ENCODE data around the gene ZDHHC8.

ZDHHC8 gene

DNA sequence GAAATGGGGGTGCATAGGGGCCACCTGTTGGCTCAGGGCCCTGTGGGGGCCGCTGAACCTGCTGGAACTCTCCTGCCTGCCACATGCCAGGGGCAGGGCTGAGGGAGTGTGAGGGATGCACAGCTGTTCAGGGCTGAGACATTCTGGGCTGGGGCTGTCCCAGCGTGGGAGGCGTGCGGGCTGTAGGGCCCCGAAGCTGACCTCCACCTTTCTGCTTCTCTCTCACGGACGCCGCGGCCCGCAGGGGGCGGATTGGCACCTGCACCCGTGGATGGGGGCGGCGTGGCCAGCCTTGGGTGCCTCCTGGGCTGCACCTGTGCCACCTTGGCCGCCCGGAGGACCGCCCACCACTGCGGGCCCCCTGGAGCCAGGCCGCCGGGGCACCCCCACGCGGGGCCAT, 15.2 kb downstream of the ZDHHC8 start:
- H3K27ac Mint-ChIP-seq, result peak overlapping the region in 1 of 3 experiments; percentile 56
- H3K36me3 Mint-ChIP-seq (ENCODE audit: low read depth), result no peaks in the 10 kb centered on the region
- H3K4me1 Mint-ChIP-seq, result peaks cover 5% of the 10 kb centered on the region
- TF ChIP-seq, protein P1, sequence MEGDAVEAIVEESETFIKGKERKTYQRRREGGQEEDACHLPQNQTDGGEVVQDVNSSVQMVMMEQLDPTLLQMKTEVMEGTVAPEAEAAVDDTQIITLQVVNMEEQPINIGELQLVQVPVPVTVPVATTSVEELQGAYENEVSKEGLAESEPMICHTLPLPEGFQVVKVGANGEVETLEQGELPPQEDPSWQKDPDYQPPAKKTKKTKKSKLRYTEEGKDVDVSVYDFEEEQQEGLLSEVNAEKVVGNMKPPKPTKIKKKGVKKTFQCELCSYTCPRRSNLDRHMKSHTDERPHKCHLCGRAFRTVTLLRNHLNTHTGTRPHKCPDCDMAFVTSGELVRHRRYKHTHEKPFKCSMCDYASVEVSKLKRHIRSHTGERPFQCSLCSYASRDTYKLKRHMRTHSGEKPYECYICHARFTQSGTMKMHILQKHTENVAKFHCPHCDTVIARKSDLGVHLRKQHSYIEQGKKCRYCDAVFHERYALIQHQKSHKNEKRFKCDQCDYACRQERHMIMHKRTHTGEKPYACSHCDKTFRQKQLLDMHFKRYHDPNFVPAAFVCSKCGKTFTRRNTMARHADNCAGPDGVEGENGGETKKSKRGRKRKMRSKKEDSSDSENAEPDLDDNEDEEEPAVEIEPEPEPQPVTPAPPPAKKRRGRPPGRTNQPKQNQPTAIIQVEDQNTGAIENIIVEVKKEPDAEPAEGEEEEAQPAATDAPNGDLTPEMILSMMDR (IDR thresholded peaks at IDR 0.05; ENCODE audit: unreplicated experiment in 3 of 3), result no peak
- no peaks in the 10 kb centered on the region for H3K9me3 Mint-ChIP-seq
- H3K27me3 Mint-ChIP-seq (ENCODE audit: low read depth), result no peaks in the 10 kb centered on the region
- H3K4me3 Mint-ChIP-seq, result no peak overlapping the region

DNA sequence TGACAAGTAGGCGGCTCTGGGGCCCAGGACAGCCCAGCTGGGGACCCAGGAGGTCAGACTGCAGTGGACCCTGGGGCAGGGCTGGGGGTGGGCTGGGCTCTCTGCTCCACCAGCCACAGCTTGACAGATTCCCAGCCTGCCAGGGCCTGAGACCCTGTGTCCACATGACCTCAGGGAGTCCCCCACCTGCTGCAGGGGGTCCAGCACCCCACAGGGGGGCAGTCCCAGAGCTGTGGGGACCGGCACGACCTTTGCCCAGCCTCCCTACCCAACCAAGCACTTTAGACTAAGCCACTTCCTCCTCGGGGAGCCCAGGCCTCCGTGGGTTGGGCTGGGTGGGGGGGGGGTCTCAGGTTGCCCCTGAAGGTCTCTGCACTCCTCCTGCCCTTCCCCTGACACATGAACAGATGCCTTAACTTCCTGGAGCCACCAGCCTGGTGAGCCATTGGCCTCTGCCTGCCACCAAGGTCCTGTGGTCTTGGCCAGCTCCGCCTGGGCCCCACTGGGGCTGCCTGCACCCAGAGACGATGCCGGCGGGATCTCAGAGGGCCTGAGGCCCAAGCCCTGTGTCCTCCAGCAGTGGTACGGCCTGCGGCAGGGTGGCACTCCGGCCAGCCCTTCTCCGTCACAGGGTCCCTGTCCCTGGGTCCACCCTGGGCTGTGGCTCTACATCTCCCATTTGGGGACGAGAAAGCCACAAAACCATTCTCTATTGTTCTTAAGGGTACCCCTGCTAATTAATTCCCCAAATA, 15.8 kb downstream of the ZDHHC8 start:
- Mint-ChIP-seq H3K4me1 (peaks cover 5% of the 10 kb centered on the region), H3K36me3 (ENCODE audit: low read depth) (no peaks in the 10 kb centered on the region), H3K9me3 (no peaks in the 10 kb centered on the region), H3K27me3 (ENCODE audit: low read depth) (no peaks in the 10 kb centered on the region), H3K4me3 (no peak overlapping the region), H3K27ac (no peak overlapping the region)
- TF ChIP-seq, protein P1 (IDR thresholded peaks at IDR 0.05; ENCODE audit: unreplicated experiment in 3 of 3), result no peak

DNA sequence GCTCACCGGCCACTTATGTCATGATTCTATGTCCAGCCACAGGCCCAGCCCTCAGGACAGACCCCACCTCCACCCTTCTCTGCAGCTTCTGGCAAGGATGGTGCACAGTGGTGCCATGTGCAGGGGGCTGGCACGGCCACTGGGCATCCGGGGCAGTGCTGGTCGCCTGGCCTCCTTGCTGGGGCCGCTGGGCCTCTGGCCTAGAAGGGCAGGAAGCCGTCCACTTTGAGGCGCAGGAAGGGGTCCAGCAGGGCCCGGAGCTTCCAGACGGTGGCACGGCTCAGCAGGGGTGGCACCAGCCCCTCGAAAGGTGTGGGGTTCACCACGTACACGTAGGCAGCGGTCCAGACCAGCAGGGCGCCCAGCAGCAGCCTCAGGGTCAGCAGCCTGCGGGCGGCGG, 16.8 kb downstream of the ZDHHC8 start:
- TF ChIP-seq, protein P1 (IDR thresholded peaks at IDR 0.05; ENCODE audit: unreplicated experiment in 3 of 3), result no peak
- H3K9me3 Mint-ChIP-seq, result no peaks in the 10 kb centered on the region
- H3K36me3 Mint-ChIP-seq (ENCODE audit: low read depth), result no peaks in the 10 kb centered on the region
- H3K27me3 Mint-ChIP-seq (ENCODE audit: low read depth), result no peaks in the 10 kb centered on the region
- H3K4me3 Mint-ChIP-seq, result no peak overlapping the region
- no peak overlapping the region for H3K27ac Mint-ChIP-seq
- H3K4me1 Mint-ChIP-seq, result peaks cover 5% of the 10 kb centered on the region

DNA sequence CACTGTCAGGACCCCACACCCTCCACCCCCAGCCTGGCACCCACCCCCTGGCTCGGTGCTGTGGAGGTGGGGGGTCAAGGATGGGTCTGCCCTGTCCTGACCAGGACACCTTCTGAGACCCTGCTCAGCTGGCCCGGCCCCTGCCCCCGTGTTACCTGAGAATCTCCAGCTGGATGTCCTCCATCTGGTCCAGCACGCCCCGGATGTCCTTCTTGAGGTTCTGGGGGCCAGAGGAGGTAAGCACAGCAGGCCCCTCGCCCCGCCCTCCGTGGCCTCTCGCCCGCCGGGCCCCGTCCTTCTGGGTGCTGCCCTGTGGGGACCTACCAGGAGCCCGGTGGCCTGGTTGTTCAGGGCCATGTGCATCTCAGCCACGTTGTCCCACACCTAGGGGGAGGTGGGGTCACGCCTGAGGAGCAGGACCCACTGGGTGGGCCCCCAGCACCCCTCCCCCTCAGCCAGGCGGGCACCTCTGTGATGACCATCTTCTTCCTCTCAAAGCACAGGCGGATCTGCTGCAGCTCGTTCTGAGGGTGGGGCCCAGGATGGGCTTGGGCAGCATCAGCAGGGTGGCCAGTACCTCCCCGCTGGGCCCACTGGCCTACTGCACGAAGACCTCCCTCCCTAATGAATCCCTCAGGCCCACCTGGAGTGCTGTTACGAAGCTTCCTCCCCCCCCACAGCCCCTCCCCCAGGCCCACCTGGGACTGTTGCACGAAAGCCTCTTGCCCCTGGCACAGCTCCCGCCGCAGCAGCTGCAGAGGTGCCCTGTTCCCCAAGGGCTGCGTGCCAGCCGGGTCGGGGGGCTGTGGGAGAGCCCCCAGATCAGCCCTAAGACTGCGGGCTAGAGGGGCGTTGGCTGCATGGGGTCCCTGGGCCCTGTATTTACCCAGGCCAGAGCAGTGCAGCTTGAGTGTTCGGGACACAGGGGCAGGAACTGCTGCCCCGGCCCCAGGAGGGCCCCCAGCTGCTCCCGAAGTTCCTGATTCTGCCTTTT, 17.9 kb downstream of the ZDHHC8 start:
- Mint-ChIP-seq H3K4me1 (peaks cover 5% of the 10 kb centered on the region), H3K9me3 (no peaks in the 10 kb centered on the region), H3K4me3 (no peak overlapping the region), H3K27me3 (ENCODE audit: low read depth) (no peaks in the 10 kb centered on the region), H3K36me3 (ENCODE audit: low read depth) (no peaks in the 10 kb centered on the region), H3K27ac (no peak overlapping the region)
- TF ChIP-seq, protein P1 (IDR thresholded peaks at IDR 0.05; ENCODE audit: unreplicated experiment in 3 of 3), result no peak

DNA sequence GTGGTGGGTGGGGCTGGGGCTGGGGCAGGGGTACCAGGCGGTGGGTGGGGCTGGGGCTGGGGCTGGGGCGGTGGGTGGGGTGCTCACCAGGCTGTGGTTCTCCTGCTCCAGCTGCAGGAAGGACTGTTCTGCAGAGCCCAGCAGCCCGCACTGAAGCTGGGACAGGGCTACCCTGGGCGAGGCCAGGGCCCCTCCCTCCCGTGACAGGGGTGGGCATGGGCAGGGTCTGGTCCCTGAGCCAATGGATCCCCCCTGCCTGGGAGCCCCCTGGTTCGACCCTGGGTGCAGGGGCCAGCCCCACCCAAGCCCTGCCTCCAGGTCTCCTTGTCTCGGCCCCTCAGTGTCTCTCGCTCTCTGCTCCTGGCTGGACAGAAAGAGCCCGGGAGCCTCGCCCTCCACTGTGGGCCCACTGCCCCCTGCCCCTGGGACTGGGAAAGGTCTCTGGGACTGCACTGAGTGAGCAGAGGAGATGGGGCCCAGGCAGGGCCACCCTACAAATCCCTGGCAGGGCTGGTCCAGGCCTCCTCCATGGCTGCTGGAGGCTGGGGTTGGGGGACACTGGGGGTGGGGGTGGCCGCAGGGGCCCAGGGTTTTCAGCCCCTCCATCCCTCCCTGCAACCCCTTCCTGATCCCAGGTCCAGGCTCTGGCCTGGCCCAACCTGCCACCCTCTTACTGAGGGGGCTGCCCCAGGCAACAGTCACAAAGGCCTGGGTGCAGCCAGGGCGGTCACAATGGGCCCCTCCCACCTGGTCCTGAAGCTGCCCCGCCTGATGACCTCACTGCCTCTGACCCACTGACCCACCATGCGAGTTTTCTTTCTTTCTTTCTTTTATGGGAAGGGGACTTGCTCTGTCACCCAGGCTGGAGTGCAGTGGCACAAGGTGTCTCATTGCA, 19.0 kb downstream of the ZDHHC8 start, which contains the start of gene CCDC188:
CCDC188 (minus strand) TSS at position 675 of the 895 bp plus-strand sequence; CDS start at position 606, 69 bp downstream.
- Mint-ChIP-seq H3K36me3 (ENCODE audit: low read depth) (no peaks in the 10 kb centered on the region), H3K27ac (no peak within 1 kb of the TSS), H3K4me1 (peaks cover 5% of the 10 kb centered on the region), H3K4me3 (no peak within 1 kb of the TSS), H3K27me3 (ENCODE audit: low read depth) (no peaks in the 10 kb centered on the region), H3K9me3 (no peaks in the 10 kb centered on the region)
- TF ChIP-seq, protein P1 (IDR thresholded peaks at IDR 0.05; ENCODE audit: unreplicated experiment in 3 of 3), result no peak

All from nephron (organoid).